SK-N-SH (cell line): ENCODE results near the gene FKBP6.

Source experiments
- CTCF ChIP-seq: fragments of 200-600 bp; sonication (generic); IDR thresholded peaks from 2 replicates; pipeline ENCODE4 v1.6.1; 2017; ENCODE audit warnings: antibody characterized with exemption, mild to moderate bottlenecking, moderate library complexity
- SMC3 ChIP-seq: IDR thresholded peaks from 2 replicates; pipeline ENCODE4 v1.6.1; 2012; ENCODE audit warnings: low read depth, low read length, improper control_type of control experiment

GRCh38 chr7:73354821-73355220 is 26.9 kb downstream of the FKBP6 start:
- no peak for TF ChIP-seq SMC3
- no peak for TF ChIP-seq CTCF
